ENCODE data around the gene RBMS1. TPM values are rescaled to one million over a fixed set of nuclear protein-coding genes. Genes with fewer than 3 reads are reported as not detected.
A peak's percentile ranks its signal among the peaks of the same experiment; 100 is the strongest.

The RBMS1 gene
- total RNA-seq, 2 donors from 2014 or later = 45.0 to 62.1 TPM

DNA sequence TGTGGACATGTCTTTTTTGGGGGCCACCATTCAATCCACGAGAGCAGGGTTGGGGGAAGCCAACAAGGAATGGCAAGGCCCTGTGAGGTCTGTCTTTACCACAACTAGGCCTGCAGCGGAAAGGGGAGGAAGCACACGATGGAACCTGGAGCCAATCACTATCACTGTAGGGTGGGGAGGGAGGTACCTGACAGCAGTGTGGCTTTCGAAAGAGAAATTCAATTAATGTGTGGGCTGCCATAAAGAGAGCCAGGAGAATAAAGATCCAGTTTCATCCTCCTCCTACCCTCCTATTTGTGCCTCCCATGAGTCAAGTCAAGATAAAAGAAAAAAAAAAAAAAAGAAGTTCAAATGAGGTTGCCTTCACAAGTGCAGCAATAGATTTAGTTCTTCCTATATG lies 18.9 kb upstream of the RBMS1 start:
- H3K4me3 Mint-ChIP-seq = no peak overlapping the region
- no peaks in the 10 kb centered on the region for H3K27me3 Mint-ChIP-seq
- no peaks in the 10 kb centered on the region for H3K9me3 Mint-ChIP-seq
- peak; percentile 38 for ATAC-seq (replicated peaks)
- peak overlapping the region; percentile 11 for H3K27ac Mint-ChIP-seq
- H3K4me1 Mint-ChIP-seq = peaks cover 16% of the 10 kb centered on the region
- H3K36me3 Mint-ChIP-seq (ENCODE audit: low read depth) = no peaks in the 10 kb centered on the region

GRCh38 chr2:160510617-160511016 lies 17.0 kb upstream of the RBMS1 start:
- peaks cover 17% of the 10 kb centered on the region for H3K4me1 Mint-ChIP-seq
- no peak overlapping the region for H3K27ac Mint-ChIP-seq
- no peak for ATAC-seq (replicated peaks)
- no peaks in the 10 kb centered on the region for H3K27me3 Mint-ChIP-seq
- H3K9me3 Mint-ChIP-seq = no peaks in the 10 kb centered on the region
- H3K36me3 Mint-ChIP-seq (ENCODE audit: low read depth) = no peaks in the 10 kb centered on the region
- H3K4me3 Mint-ChIP-seq = no peak overlapping the region

GRCh38 chr2:160509016-160509415 lies 15.4 kb upstream of the RBMS1 start:
- Mint-ChIP-seq H3K4me3 (no peak overlapping the region), H3K36me3 (ENCODE audit: low read depth) (no peaks in the 10 kb centered on the region), H3K4me1 (peaks cover 17% of the 10 kb centered on the region), H3K27ac (no peak overlapping the region), H3K27me3 (no peaks in the 10 kb centered on the region), H3K9me3 (no peaks in the 10 kb centered on the region)
- ATAC-seq (replicated peaks) = no peak

- H3K4me1 Mint-ChIP-seq = peaks cover 16% of the 10 kb centered on the region
- no peaks in the 10 kb centered on the region for H3K27me3 Mint-ChIP-seq
- peak overlapping the region; percentile 53 for H3K27ac Mint-ChIP-seq
- peak overlapping the region; percentile 47 for H3K4me3 Mint-ChIP-seq
- H3K9me3 Mint-ChIP-seq = no peaks in the 10 kb centered on the region
- no peaks in the 10 kb centered on the region for H3K36me3 Mint-ChIP-seq (ENCODE audit: low read depth)
- no peak for ATAC-seq (replicated peaks)
These were observed 13.9 kb upstream of the RBMS1 start for GRCh38 chr2:160507464-160507863.

- peak; percentile 70 for ATAC-seq (replicated peaks)
- peak overlapping the region; percentile 53 for H3K27ac Mint-ChIP-seq
- no peaks in the 10 kb centered on the region for H3K36me3 Mint-ChIP-seq (ENCODE audit: low read depth)
- H3K4me1 Mint-ChIP-seq = peaks cover 12% of the 10 kb centered on the region
- no peaks in the 10 kb centered on the region for H3K27me3 Mint-ChIP-seq
- H3K4me3 Mint-ChIP-seq = peak overlapping the region; percentile 47
- H3K9me3 Mint-ChIP-seq = no peaks in the 10 kb centered on the region
These were observed 13.4 kb upstream of the RBMS1 start for GRCh38 chr2:160507046-160507407.

- Mint-ChIP-seq H3K4me3 (peak overlapping the region; percentile 47), H3K36me3 (ENCODE audit: low read depth) (no peaks in the 10 kb centered on the region), H3K9me3 (no peaks in the 10 kb centered on the region), H3K27me3 (no peaks in the 10 kb centered on the region), H3K27ac (peak overlapping the region; percentile 53), H3K4me1 (peaks cover 11% of the 10 kb centered on the region)
- ATAC-seq (replicated peaks) = no peak
These were observed 12.9 kb upstream of the RBMS1 start for GRCh38 chr2:160506371-160507045.

- Mint-ChIP-seq H3K4me1 (peaks cover 11% of the 10 kb centered on the region), H3K27ac (no peak overlapping the region), H3K4me3 (no peak overlapping the region), H3K9me3 (no peaks in the 10 kb centered on the region), H3K27me3 (no peaks in the 10 kb centered on the region), H3K36me3 (ENCODE audit: low read depth) (no peaks in the 10 kb centered on the region)
- no peak for ATAC-seq (replicated peaks)
These were observed 11.6 kb upstream of the RBMS1 start for GRCh38 chr2:160505256-160505655.

- H3K4me1 Mint-ChIP-seq = peaks cover 11% of the 10 kb centered on the region
- no peaks in the 10 kb centered on the region for H3K9me3 Mint-ChIP-seq
- H3K27me3 Mint-ChIP-seq = no peaks in the 10 kb centered on the region
- H3K36me3 Mint-ChIP-seq (ENCODE audit: low read depth) = no peaks in the 10 kb centered on the region
- ATAC-seq (replicated peaks) = no peak
- no peak overlapping the region for H3K27ac Mint-ChIP-seq
- H3K4me3 Mint-ChIP-seq = no peak overlapping the region
These were observed 8.9 kb upstream of the RBMS1 start for GRCh38 chr2:160502478-160502877.

DNA sequence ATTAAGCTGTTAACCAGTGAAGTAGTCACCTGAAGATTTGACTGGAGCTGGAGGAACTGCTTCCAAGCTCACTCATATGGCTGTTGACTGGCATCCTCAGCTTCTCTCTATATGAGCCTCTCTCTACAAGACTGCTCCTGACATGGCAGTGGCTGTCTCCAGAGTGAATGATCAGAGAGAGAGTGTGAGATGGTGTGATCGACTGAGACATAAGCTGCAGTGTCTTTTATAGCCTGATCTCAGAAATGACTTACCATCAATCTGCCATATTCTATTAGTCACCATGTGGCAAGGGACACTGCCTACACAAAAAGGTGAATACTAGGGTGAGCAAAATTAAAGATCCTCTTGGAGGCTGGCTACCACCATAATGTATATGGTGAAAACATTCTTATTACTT lies 7.8 kb upstream of the RBMS1 start:
- ATAC-seq (replicated peaks) = peak; percentile 64
- Mint-ChIP-seq H3K36me3 (ENCODE audit: low read depth) (no peaks in the 10 kb centered on the region), H3K4me1 (peaks cover 3% of the 10 kb centered on the region), H3K4me3 (no peak overlapping the region), H3K27me3 (no peaks in the 10 kb centered on the region), H3K9me3 (no peaks in the 10 kb centered on the region), H3K27ac (no peak overlapping the region)

- Mint-ChIP-seq H3K27ac (no peak overlapping the region), H3K36me3 (ENCODE audit: low read depth) (no peaks in the 10 kb centered on the region), H3K4me3 (no peak overlapping the region), H3K4me1 (peaks cover 7% of the 10 kb centered on the region), H3K9me3 (no peaks in the 10 kb centered on the region), H3K27me3 (no peaks in the 10 kb centered on the region)
- no peak for ATAC-seq (replicated peaks)
These were observed 6.3 kb upstream of the RBMS1 start for GRCh38 chr2:160499865-160500264.

DNA sequence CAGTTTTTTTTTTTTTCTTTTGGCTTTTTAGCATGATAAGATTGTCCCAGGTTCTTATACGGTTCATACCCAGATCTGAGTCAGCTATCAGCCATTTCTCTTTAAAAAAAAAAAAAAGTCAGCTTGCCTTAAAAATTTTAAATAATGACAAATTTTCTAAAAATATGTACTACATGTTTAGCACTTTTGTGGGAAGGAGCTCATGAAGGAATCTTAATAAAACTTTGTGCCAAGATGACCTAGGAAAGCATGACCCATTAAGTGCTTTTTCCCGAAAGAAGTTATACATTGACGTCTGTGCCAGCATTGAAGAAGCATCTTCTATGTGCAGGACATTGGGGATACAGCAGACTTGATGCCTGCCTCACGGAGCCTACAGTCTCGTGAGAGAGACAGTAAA lies 4.5 kb upstream of the RBMS1 start:
- H3K27ac Mint-ChIP-seq = no peak overlapping the region
- no peaks in the 10 kb centered on the region for H3K36me3 Mint-ChIP-seq (ENCODE audit: low read depth)
- no peak for ATAC-seq (replicated peaks)
- no peak overlapping the region for H3K4me3 Mint-ChIP-seq
- H3K9me3 Mint-ChIP-seq = no peaks in the 10 kb centered on the region
- H3K27me3 Mint-ChIP-seq = no peaks in the 10 kb centered on the region
- H3K4me1 Mint-ChIP-seq = peaks cover 7% of the 10 kb centered on the region

- peak overlapping the region; percentile 93 for H3K4me3 Mint-ChIP-seq
- H3K9me3 Mint-ChIP-seq = no peaks in the 10 kb centered on the region
- H3K27me3 Mint-ChIP-seq = no peaks in the 10 kb centered on the region
- H3K36me3 Mint-ChIP-seq (ENCODE audit: low read depth) = peaks cover 21% of the 10 kb centered on the region
- peaks cover 22% of the 10 kb centered on the region for H3K4me1 Mint-ChIP-seq
- ATAC-seq (replicated peaks) = no peak
- H3K27ac Mint-ChIP-seq = peak overlapping the region; percentile 58
These were observed 616 bp upstream of the RBMS1 start for GRCh38 chr2:160494201-160494644.

GRCh38 chr2:160492401-160493226 lies 993 bp downstream of the RBMS1 start:
- Mint-ChIP-seq H3K27me3 (no peaks in the 10 kb centered on the region), H3K36me3 (ENCODE audit: low read depth) (peaks cover 21% of the 10 kb centered on the region), H3K4me3 (peak overlapping the region; percentile 93), H3K4me1 (peaks cover 33% of the 10 kb centered on the region), H3K9me3 (no peaks in the 10 kb centered on the region), H3K27ac (peak overlapping the region; percentile 97)
- peak; percentile 53 for ATAC-seq (replicated peaks)

- no peaks in the 10 kb centered on the region for H3K27me3 Mint-ChIP-seq
- H3K9me3 Mint-ChIP-seq = no peaks in the 10 kb centered on the region
- H3K4me1 Mint-ChIP-seq = peaks cover 38% of the 10 kb centered on the region
- H3K27ac Mint-ChIP-seq = peak overlapping the region; percentile 97
- H3K4me3 Mint-ChIP-seq = peak overlapping the region; percentile 93
- peaks cover 21% of the 10 kb centered on the region for H3K36me3 Mint-ChIP-seq (ENCODE audit: low read depth)
- peak; percentile 54 for ATAC-seq (replicated peaks)
These were observed 1.7 kb downstream of the RBMS1 start for GRCh38 chr2:160491911-160492371.
